ENCODE results near the gene CNKSR1. TPM values are rescaled to one million over a fixed set of nuclear protein-coding genes. Genes with fewer than 3 reads are reported as not detected.

The CNKSR1 gene
- total and polyA plus RNA-seq, 2 of the 8 experiments (the other 6 are each of a cell fraction or from before 2014, with no cell fraction given) = 13.9 to 14.5 TPM

GRCh38 chr1:26203642-26204318 lies 26.5 kb downstream of the CNKSR1 start:
- Histone ChIP-seq H2BK15ac (ENCODE audit: low read length) (no peak overlapping the region), H2BK5ac (ENCODE audit: low read depth, low read length) (no peak overlapping the region), H3K14ac (ENCODE audit: insufficient read length) (no peak overlapping the region), H2AFZ (ENCODE audit: low read length) (no peak overlapping the region), H4K91ac (replicated peaks; ENCODE audit: insufficient read length, low read length) (no peak overlapping the region), H3K18ac (ENCODE audit: extremely low read depth, low read length) (no peak overlapping the region), H3K4me3 (ENCODE audit: extremely low read depth in 1 of 4, insufficient read depth in 2 of 4, low read depth in 3 of 4, low read length in 4 of 4) (no peak overlapping the region), H4K20me1 (replicated peaks in 1 of 2; ENCODE audit: control insufficient read depth in 1 of 2, insufficient read depth in 2 of 2, low read length in 2 of 2) (no peaks in the 10 kb centered on the region), H2AK5ac (ENCODE audit: low read depth, low read length) (no peak overlapping the region), H3K36me3 (ENCODE audit: control insufficient read depth in 2 of 4, insufficient read depth in 4 of 4, low read length in 3 of 4) (no peaks in the 10 kb centered on the region), H3K4ac (replicated peaks; ENCODE audit: insufficient read length, low read depth, low read length) (no peak overlapping the region), H4K8ac (ENCODE audit: extremely low read depth, insufficient read depth, low read length) (no peak overlapping the region), H3K27me3 (replicated peaks in 1 of 4; ENCODE audit: control insufficient read depth in 3 of 4, extremely low read depth in 1 of 4, insufficient read depth in 3 of 4, low read length in 3 of 4) (no peaks in the 10 kb centered on the region), H3K4me2 (ENCODE audit: insufficient read depth in 1 of 2, low read depth in 2 of 2, low read length in 2 of 2) (no peak overlapping the region), H4K5ac (ENCODE audit: insufficient read length, low read depth, low read length) (no peak overlapping the region), H2BK20ac (ENCODE audit: low read length) (no peak overlapping the region), H3K23ac (ENCODE audit: insufficient read length) (no peak overlapping the region), H3K79me2 (ENCODE audit: control insufficient read depth in 1 of 2, insufficient read depth in 2 of 2, low read length in 2 of 2) (no peaks in the 10 kb centered on the region), H3K79me1 (ENCODE audit: low read depth, low read length) (no peaks in the 10 kb centered on the region), H3K9ac (replicated peaks in 1 of 4; ENCODE audit: extremely low read depth in 1 of 4, low read depth in 3 of 4, low read length in 3 of 4) (no peak overlapping the region), H3K56ac (replicated peaks; ENCODE audit: insufficient read length, low read depth, low read length) (no peak overlapping the region), H3K27ac (ENCODE audit: low read depth, low read length) (no peak overlapping the region), H3K23me2 (ENCODE audit: low read depth, low read length) (no peaks in the 10 kb centered on the region; the same call in 1 of the 2 replicates), H3K9me3 (ENCODE audit: insufficient read depth in 2 of 2, low read depth in 1 of 2, low read length in 1 of 2) (no peaks in the 10 kb centered on the region), H2BK120ac (replicated peaks; ENCODE audit: low read depth, low read length) (no peak overlapping the region), H2BK12ac (ENCODE audit: low read depth, low read length) (no peak overlapping the region), H3K4me1 (replicated peaks in 1 of 4; ENCODE audit: control insufficient read depth in 3 of 4, insufficient read depth in 4 of 4, low read length in 3 of 4) (peaks cover 0 to 12% (median 5%) of the 10 kb centered on the region in 4 experiments; a peak in 5 of 7 replicates)
- TF ChIP-seq SAP30 (IDR thresholded peaks at IDR 0.05; ENCODE audit: insufficient read depth, insufficient replicate concordance, low read length) (no peak), RAD21 (IDR thresholded peaks at IDR 0.05 in 1 of 2, conservative IDR thresholded peaks at IDR 0.05 in 1 of 2; ENCODE audit: low read depth in 2 of 2, low read length in 2 of 2) (peak; percentile 53 to 64), CTCF (IDR thresholded peaks at IDR 0.05; ENCODE audit: control extremely low read depth in 1 of 3, insufficient read depth in 1 of 3, low read depth in 1 of 3, low read length in 3 of 3) (peak; percentile 46 to 55 (median 53))
- CTCF ChIA-PET (ENCODE audit: partially characterized antibody) = interaction anchor here (0.6 to 4.4 kb wide), 17 partner anchors 10 to 311 kb away, joined by 3 to 32 read pairs (median 4); partner anchors contain the start of genes CATSPER4, CEP85, CNKSR1 and ZNF593
- no peak for FAIRE-seq
- POLR2A ChIA-PET (ENCODE audit: partially characterized antibody) = interaction anchor here (0.7 to 1.9 kb wide), 4 partner anchors 9 to 31 kb away, joined by 3 to 8 read pairs (median 3); partner anchors contain the start of gene CATSPER4
- WGBS, 2 experiments (ENCODE audit: extremely low coverage in 1 of 2, insufficient coverage in 1 of 2, insufficient read length in 1 of 2, insufficient replicate concordance in 2 of 2, low coverage in 1 of 2, low lambda C conversion rate in 2 of 2, missing lambda C conversion rate in 1 of 2) = 76% methylated on average over 9 of the region's 9 CpGs; no CpG with 5 or more reads in 1 of the 2 experiments
- DNase-seq (ENCODE audit: low read depth in 1 of 2, low spot score in 2 of 2) = no peak
